GM20000 (cell line): ENCODE data around the gene SMDT1.

Experiments used
- DNase-seq: peaks from one replicate; pipeline ENCODE4 v3.0.0; 2012; ENCODE audit warnings: low spot score
- CTCF ChIP-seq: IDR thresholded peaks from 2 replicates; pipeline ENCODE4 v1.5.1; 2012; ENCODE audit warnings: mild to moderate bottlenecking, control low read depth; ENCODE audit errors: extremely low read depth, missing control alignments

SMDT1 gene, protein sequence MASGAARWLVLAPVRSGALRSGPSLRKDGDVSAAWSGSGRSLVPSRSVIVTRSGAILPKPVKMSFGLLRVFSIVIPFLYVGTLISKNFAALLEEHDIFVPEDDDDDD

GRCh38 chr22:42079319-42080251 is at the start of gene SMDT1:
Gene SMDT1, plus strand, starts transcription at chr22:42079700. Its CDS starts 69 bp downstream, at chr22:42079769.
- TF ChIP-seq CTCF, result no peak
- DNase-seq, result peak; percentile 98

DNA sequence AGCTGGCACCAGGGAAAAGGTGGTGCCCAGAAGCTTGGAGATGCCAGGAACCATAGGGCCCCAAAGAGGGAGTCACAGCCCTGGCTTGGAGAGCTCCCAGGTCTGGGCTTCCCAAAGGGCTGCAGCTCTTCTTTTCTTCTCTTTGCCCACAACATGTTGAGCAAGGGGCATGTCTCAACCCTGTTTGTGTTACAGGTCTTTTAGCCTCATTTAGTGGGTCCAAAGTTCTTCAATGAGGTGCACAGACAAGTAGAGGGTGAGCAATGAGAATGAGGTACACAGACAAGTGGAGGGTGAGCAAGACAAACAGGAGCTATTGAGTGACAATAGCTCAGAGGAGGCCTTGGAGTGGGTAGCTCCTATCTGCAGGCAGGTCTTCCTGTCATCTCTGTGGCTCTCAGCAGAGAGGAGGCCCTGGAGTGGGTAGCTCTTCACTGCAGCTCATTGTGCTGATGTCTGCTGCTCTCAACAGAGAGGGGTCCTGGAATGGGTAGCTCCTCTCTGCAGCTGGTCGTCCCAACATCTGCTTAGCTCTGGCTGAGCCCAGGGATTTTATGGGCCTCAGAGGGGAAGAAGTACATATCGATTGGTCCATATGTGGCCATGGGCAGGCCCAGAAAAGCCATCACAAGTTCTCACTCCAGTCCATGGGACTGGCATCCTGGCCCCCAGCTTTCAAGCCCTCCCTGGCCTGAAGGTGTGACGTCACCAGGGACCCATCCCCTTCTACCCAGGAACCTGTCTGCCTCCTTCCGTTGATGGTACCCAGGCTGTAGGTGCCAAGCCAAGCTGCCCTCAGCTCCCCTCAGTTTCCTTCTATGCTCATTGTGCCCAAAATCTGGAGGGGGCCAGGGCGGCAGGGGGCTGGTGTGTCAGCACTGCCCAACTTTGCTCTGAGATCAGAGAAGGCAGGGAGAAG is 46.0 kb upstream of the SMDT1 start:
- no peak for DNase-seq
- TF ChIP-seq CTCF, result no peak

DNA sequence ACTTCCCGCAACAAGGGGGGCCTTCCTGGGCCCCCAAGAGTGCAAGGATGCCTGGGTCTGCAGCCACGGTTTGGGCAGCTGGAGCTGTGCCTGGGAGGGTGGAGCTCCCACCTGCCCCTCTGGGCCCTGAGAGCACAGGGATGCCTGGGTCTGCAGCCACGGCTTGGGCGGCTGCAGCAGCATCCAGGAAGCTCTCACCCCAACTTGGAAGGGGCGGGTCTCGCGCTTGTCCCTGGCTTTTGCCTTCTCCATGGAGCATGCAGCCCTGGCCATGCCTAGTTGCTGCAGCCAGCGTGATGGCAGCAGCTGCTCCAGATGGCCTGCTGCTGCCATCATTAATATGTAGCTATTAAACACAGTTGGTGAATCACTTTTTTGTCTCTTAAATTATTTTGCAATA is 44.2 kb upstream of the SMDT1 start:
- no peak for TF ChIP-seq CTCF
- DNase-seq, result no peak

DNA sequence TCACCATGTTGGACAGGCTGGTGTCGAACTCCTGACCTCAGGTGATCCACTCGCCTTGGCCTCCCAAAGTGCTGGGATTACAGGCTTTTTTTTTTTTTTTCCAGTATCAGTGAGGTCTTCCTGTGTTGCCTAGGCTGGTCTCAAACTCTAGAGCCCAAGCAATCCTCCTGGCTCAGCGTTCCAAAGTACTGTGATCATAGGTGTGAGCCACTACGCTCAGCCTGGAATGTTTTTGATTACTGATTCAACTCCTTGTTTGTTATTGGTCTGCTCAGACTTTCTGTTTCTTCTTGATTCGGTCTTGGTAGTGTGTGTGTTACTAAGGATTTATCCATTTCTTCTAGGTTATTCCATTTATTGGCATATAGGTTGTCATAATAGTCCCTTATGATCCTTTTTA is 40.2 kb upstream of the SMDT1 start:
- no peak for DNase-seq
- TF ChIP-seq CTCF, result no peak

DNA sequence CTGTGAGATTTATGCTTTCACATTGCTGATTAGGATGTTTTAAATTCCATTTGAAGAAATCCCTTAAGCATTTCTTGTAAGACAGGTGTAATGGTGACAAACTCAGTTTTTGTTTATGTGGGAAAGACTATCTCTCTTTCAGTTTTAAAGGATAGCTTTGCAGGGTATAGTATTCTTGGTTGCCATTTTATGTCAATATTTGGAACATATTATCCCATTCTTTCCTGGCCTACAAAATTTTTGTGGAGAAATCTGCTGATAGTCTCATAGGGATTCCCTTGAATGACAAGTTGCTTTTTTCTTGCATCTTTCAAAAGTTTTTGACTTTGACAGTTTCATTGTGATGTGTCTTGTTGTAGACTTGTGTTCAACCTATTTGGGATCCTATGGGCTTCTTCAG is 37.7 kb upstream of the SMDT1 start:
- TF ChIP-seq CTCF, result no peak
- no peak for DNase-seq

GRCh38 chr22:42050641-42051180 is 28.8 kb upstream of the SMDT1 start:
- no peak for TF ChIP-seq CTCF
- no peak for DNase-seq
